Gastrocnemius medialis (tissue), 4 donors: ENCODE data around the gene PPDPF.

Experiments used
- CTCF ChIP-seq, 5 experiments: fragments of 450-650 bp in 3 of 5; fragments of 200-600 bp in 2 of 5; sonication (generic) in 2 of 5; IDR thresholded peaks in 4 of 5; conservative IDR thresholded peaks in 1 of 5; 1 replicate in 4 of 5; 2 replicates in 1 of 5; pipeline ENCODE4 v1.5.1; 2016 to 2019; ENCODE audit warnings: antibody characterized with exemption in 5 of 5, mild to moderate bottlenecking in 3 of 5, moderate library complexity in 3 of 5
- POLR2A ChIP-seq, 2 donors: fragments of 450-650 bp; IDR thresholded peaks; one replicate each; pipeline ENCODE4 v1.6.1; 2017; ENCODE audit warnings: antibody characterized with exemption in 2 of 2, mild to moderate bottlenecking in 2 of 2, moderate library complexity in 2 of 2

- TF ChIP-seq CTCF (IDR thresholded peaks at IDR 0.05 in 4 of 5, conservative IDR thresholded peaks at IDR 0.05 in 1 of 5) (no peak), POLR2A (IDR thresholded peaks at IDR 0.05) (no peak)
These were observed 12.8 kb downstream of the PPDPF start for GRCh38 chr20:63533388-63533787.
